Activated CD8-positive, alpha-beta memory T cell treated with anti-CD3 and anti-CD28 coated beads, Interleukin-2, amount 50 U/mL, for 48 hours (primary cell): ENCODE data around the gene KIF3C.
"Not testable (repeated sequence)": the region's sequence is repeated elsewhere in the genome, so short reads cannot be mapped to it uniquely, and the experiment has no call there.

Source experiments
- DNase-seq: peaks from one replicate; pipeline ENCODE4 v3.0.0-alpha.2; 2020

The KIF3C gene

GRCh38 chr2:25982273-25982967 is at the start of gene KIF3C:
Gene KIF3C, minus strand, starts transcription at chr2:25982497. Its CDS starts 580 bp downstream, at chr2:25981917.
- DNase-seq = peak; percentile 86

GRCh38 chr2:26028083-26028482 is 45.8 kb upstream of the KIF3C start:
- DNase-seq = not testable (repeated sequence)

GRCh38 chr2:26025509-26025908 is 43.2 kb upstream of the KIF3C start:
- no peak for DNase-seq

- no peak for DNase-seq
These were observed 42.0 kb upstream of the KIF3C start for GRCh38 chr2:26024260-26024659.

- no peak for DNase-seq
These were observed 37.9 kb upstream of the KIF3C start for GRCh38 chr2:26020231-26020640.

GRCh38 chr2:26018184-26019055 is 36.1 kb upstream of the KIF3C start:
- peak; percentile 62 for DNase-seq

GRCh38 chr2:26017464-26018183 is 35.3 kb upstream of the KIF3C start:
- no peak for DNase-seq

- not testable (repeated sequence) for DNase-seq
These were observed 34.4 kb upstream of the KIF3C start for GRCh38 chr2:26016706-26017045.

GRCh38 chr2:26016012-26016705 is 33.9 kb upstream of the KIF3C start:
- DNase-seq = no peak

- DNase-seq = no peak
These were observed 31.4 kb upstream of the KIF3C start for GRCh38 chr2:26013668-26014067.

- no peak for DNase-seq
These were observed 29.9 kb upstream of the KIF3C start for GRCh38 chr2:26011990-26012856.

- DNase-seq = no peak
These were observed 29.3 kb upstream of the KIF3C start for GRCh38 chr2:26011609-26011989.

GRCh38 chr2:26010943-26011342 is 28.6 kb upstream of the KIF3C start:
- DNase-seq = no peak

- no peak for DNase-seq
These were observed 27.3 kb upstream of the KIF3C start for GRCh38 chr2:26009567-26009963.

- DNase-seq = no peak
These were observed 26.7 kb upstream of the KIF3C start for GRCh38 chr2:26008851-26009566.

GRCh38 chr2:26008095-26008494 is 25.8 kb upstream of the KIF3C start:
- DNase-seq = no peak

GRCh38 chr2:26002632-26003310 is 20.5 kb upstream of the KIF3C start:
- no peak for DNase-seq

GRCh38 chr2:26001743-26002351 is 19.6 kb upstream of the KIF3C start:
- no peak for DNase-seq

GRCh38 chr2:26000561-26001082 is 18.3 kb upstream of the KIF3C start:
- DNase-seq = no peak

- DNase-seq = not testable (repeated sequence)
These were observed 17.1 kb upstream of the KIF3C start for GRCh38 chr2:25999406-25999805.
